Measurements from ENCODE around the gene UPP1. TPM values are rescaled to one million over a fixed set of nuclear protein-coding genes. Genes with fewer than 3 reads are reported as not detected.

Gene UPP1
- total RNA-seq, 1 donor from 2014 or later, result 3.3 TPM

GRCh38 chr7:48053736-48054135 lies 35.3 kb upstream of the UPP1 start:
- TF ChIP-seq CTCF (IDR thresholded peaks at IDR 0.05), result no peak
- Mint-ChIP-seq H3K9me3 (peaks cover 6% of the 10 kb centered on the region), H3K4me3 (no peak overlapping the region), H3K36me3 (ENCODE audit: low read depth) (no peaks in the 10 kb centered on the region), H3K4me1 (peaks cover 9% of the 10 kb centered on the region), H3K27ac (no peak overlapping the region), H3K27me3 (peaks cover 9% of the 10 kb centered on the region)
- ChIA-PET POLR2A (interaction anchor here (0.7 kb wide), 1 partner anchor 31 kb away, joined by 5 read pairs; no protein-coding TSS in a partner anchor), CTCF (interaction anchor here (1.2 kb wide), 1 partner anchor 56 kb away, joined by 4 read pairs; no protein-coding TSS in a partner anchor)
- ATAC-seq (ENCODE audit: low read depth), result no peak
- DNase-seq, result no peak
- intact Hi-C loops (cut with micrococcal nuclease), result no loop called here

- intact Hi-C loops (cut with micrococcal nuclease), result no loop called here
- Mint-ChIP-seq H3K27me3 (peaks cover 18% of the 10 kb centered on the region), H3K9me3 (peaks cover 7% of the 10 kb centered on the region), H3K36me3 (ENCODE audit: low read depth) (no peaks in the 10 kb centered on the region), H3K4me3 (no peak overlapping the region), H3K27ac (no peak overlapping the region), H3K4me1 (peaks cover 2% of the 10 kb centered on the region)
- ChIA-PET CTCF (no interaction called here), POLR2A (no interaction called here)
- DNase-seq (no peak), ATAC-seq (ENCODE audit: low read depth) (no peak)
- TF ChIP-seq CTCF (IDR thresholded peaks at IDR 0.05), result no peak
Observed at GRCh38 chr7:48058990-48059389, 30.1 kb upstream of the UPP1 start.

- H3K4me1 Mint-ChIP-seq, result peaks cover 2% of the 10 kb centered on the region
- ChIA-PET CTCF (no interaction called here), POLR2A (no interaction called here)
- H3K27me3 Mint-ChIP-seq, result peaks cover 18% of the 10 kb centered on the region
- no peak for DNase-seq
- intact Hi-C loops (cut with micrococcal nuclease), result no loop called here
- H3K27ac Mint-ChIP-seq, result no peak overlapping the region
- H3K36me3 Mint-ChIP-seq (ENCODE audit: low read depth), result no peaks in the 10 kb centered on the region
- TF ChIP-seq CTCF (IDR thresholded peaks at IDR 0.05), result no peak
- no peak for ATAC-seq (ENCODE audit: low read depth)
- peaks cover 8% of the 10 kb centered on the region for H3K9me3 Mint-ChIP-seq
- no peak overlapping the region for H3K4me3 Mint-ChIP-seq
Observed at GRCh38 chr7:48059706-48060105, 29.4 kb upstream of the UPP1 start.

- CTCF ChIA-PET, result no interaction called here
- H3K4me3 Mint-ChIP-seq, result no peak overlapping the region
- H3K27me3 Mint-ChIP-seq, result peaks cover 19% of the 10 kb centered on the region
- POLR2A ChIA-PET, result no interaction called here
- no peak for ATAC-seq (ENCODE audit: low read depth)
- H3K4me1 Mint-ChIP-seq, result peaks cover 2% of the 10 kb centered on the region
- no peaks in the 10 kb centered on the region for H3K36me3 Mint-ChIP-seq (ENCODE audit: low read depth)
- no peak overlapping the region for H3K27ac Mint-ChIP-seq
- no peak for DNase-seq
- peaks cover 2% of the 10 kb centered on the region for H3K9me3 Mint-ChIP-seq
- intact Hi-C loops (cut with micrococcal nuclease), result no loop called here
- no peak for TF ChIP-seq CTCF (IDR thresholded peaks at IDR 0.05)
Observed at GRCh38 chr7:48063985-48064384, 25.1 kb upstream of the UPP1 start.

- intact Hi-C loops (cut with micrococcal nuclease), result no loop called here
- Mint-ChIP-seq H3K4me1 (no peaks in the 10 kb centered on the region), H3K4me3 (no peak overlapping the region), H3K27ac (no peak overlapping the region), H3K27me3 (peaks cover 12% of the 10 kb centered on the region), H3K9me3 (peaks cover 2% of the 10 kb centered on the region), H3K36me3 (ENCODE audit: low read depth) (no peaks in the 10 kb centered on the region)
- no peak for ATAC-seq (ENCODE audit: low read depth)
- ChIA-PET CTCF (no interaction called here), POLR2A (no interaction called here)
- no peak for TF ChIP-seq CTCF (IDR thresholded peaks at IDR 0.05)
- DNase-seq, result no peak
Observed at GRCh38 chr7:48067475-48067874, 21.6 kb upstream of the UPP1 start.

Data from activated B cell treated with CpG ODN at 0.5 μM for 24 hours (primary cell).